OCI-LY3 (cell line): Measurements from ENCODE around the gene CAMK2D.

Source experiments
- EZH2phosphoT487 ChIP-seq: fragments of 200-600 bp; shearing (Covaris generic); IDR thresholded peaks from 2 replicates; pipeline ENCODE4 v1.6.1; 2018; ENCODE audit warnings: antibody characterized with exemption, mixed run types, low read depth
- TF ChIP-seq, protein P1 (sequence below): fragments of 200-600, 300-600 bp; sonication (generic); IDR thresholded peaks from 2 replicates; pipeline ENCODE4 v1.5.1; 2014; ENCODE audit warnings: antibody characterized with exemption, low read length, low read depth

DNA sequence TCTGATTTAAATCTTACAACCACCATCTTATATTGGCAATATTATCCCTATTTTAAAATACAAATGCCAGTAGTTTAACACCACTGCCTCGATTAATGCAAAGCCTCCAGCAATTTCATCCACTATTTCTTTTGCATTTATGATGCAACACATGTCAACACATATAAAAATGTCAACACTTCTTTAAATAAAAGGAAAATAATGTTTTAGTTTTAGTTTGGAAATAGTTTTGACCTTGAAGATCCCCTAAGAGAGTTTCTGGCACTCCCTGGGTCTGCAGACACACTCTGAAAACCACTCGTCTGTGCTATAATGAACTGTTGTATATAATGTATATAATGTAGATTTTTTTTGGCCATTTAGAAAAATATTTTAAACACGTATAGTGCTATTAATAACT, 99.0 kb downstream of the CAMK2D start:
- TF ChIP-seq, protein P1, sequence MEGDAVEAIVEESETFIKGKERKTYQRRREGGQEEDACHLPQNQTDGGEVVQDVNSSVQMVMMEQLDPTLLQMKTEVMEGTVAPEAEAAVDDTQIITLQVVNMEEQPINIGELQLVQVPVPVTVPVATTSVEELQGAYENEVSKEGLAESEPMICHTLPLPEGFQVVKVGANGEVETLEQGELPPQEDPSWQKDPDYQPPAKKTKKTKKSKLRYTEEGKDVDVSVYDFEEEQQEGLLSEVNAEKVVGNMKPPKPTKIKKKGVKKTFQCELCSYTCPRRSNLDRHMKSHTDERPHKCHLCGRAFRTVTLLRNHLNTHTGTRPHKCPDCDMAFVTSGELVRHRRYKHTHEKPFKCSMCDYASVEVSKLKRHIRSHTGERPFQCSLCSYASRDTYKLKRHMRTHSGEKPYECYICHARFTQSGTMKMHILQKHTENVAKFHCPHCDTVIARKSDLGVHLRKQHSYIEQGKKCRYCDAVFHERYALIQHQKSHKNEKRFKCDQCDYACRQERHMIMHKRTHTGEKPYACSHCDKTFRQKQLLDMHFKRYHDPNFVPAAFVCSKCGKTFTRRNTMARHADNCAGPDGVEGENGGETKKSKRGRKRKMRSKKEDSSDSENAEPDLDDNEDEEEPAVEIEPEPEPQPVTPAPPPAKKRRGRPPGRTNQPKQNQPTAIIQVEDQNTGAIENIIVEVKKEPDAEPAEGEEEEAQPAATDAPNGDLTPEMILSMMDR = no peak
- no peak for TF ChIP-seq EZH2phosphoT487
